Skeletal muscle tissue (tissue), 4 donors: ENCODE data around the gene TMEM185B. TPM values are rescaled to one million over a fixed set of nuclear protein-coding genes. Genes with fewer than 3 reads are reported as not detected.
"Not testable (repeated sequence)": the region's sequence is repeated elsewhere in the genome, so short reads cannot be mapped to it uniquely, and the experiment has no call there.

Experiments used
- H3K27ac ChIP-seq: one replicate; pipeline ENCODE4 v1.7.0; 2013; ENCODE audit warnings: mild to moderate bottlenecking, low read depth, low read length, inconsistent platforms
- H3K27me3 ChIP-seq, 3 donors: one replicate each; pipeline ENCODE4 v1.7.0; 2013; ENCODE audit warnings: low read length in 3 of 3; ENCODE audit not compliant: control insufficient read depth in 3 of 3, insufficient read depth in 3 of 3
- H3K36me3 ChIP-seq, 3 donors: one replicate each; pipeline ENCODE4 v1.7.0; 2013; ENCODE audit warnings: low read length in 3 of 3; ENCODE audit not compliant: control insufficient read depth in 3 of 3, insufficient read depth in 3 of 3
- H3K4me1 ChIP-seq, 3 donors: one replicate each; pipeline ENCODE4 v1.7.0; 2013; ENCODE audit warnings: low read length in 3 of 3, mild to moderate bottlenecking in 3 of 3; ENCODE audit not compliant: control insufficient read depth in 3 of 3, insufficient read depth in 3 of 3
- H3K4me3 ChIP-seq, 3 donors: one replicate each; pipeline ENCODE4 v1.7.0; 2013; ENCODE audit warnings: low read length in 3 of 3
- H3K9ac ChIP-seq, 3 donors: one replicate each; pipeline ENCODE4 v1.7.0; 2013; ENCODE audit warnings: low read length in 3 of 3, mild to moderate bottlenecking in 3 of 3, moderate library complexity in 2 of 3, low read depth in 1 of 3
- H3K9me3 ChIP-seq, 3 donors: one replicate each; pipeline ENCODE4 v1.7.0; 2013; ENCODE audit warnings: low read length in 3 of 3; ENCODE audit not compliant: control insufficient read depth in 3 of 3
- total RNA-seq: library from RNA; depleted of rRNA; stranded (reverse); fragments of >200 nt; gene quantifications from one replicate; pipeline ENCODE4 v1.2.3, GENCODE V29; 2014
- donor health status: Osteomylitis.

Gene TMEM185B
- total RNA-seq, 1 donor from 2014 or later, result 16.7 TPM

DNA sequence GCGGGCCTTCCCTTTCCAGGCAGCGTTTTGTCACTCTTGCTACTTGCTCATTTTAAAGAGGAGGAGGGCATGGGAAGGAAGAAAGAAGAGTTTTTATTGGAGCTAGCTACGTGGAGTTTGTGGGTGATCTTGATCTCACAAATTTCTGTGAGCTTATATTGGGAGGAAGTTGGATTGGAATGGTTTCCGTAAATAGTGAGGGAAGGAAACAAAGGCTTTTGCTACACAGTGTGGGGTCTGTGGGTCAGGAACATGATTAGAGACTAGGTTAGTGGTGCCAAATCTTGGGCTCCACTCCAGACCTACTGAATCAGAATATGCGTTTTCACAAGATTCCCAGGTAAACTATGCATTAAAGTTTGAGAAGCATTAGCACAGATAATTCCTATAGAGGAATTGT, 37.5 kb upstream of the TMEM185B start:
- H3K9me3 ChIP-seq, result no peaks in the 10 kb centered on the region
- H3K4me3 ChIP-seq, result no peak overlapping the region
- peaks cover 12 to 16% (median 15%) of the 10 kb centered on the region in 3 donors for H3K4me1 ChIP-seq
- H3K36me3 ChIP-seq, result peaks cover 0 to 3% (median 0%) of the 10 kb centered on the region in 3 donors
- no peaks in the 10 kb centered on the region for H3K27me3 ChIP-seq
- no peak overlapping the region for H3K27ac ChIP-seq
- H3K9ac ChIP-seq, result no peak overlapping the region

DNA sequence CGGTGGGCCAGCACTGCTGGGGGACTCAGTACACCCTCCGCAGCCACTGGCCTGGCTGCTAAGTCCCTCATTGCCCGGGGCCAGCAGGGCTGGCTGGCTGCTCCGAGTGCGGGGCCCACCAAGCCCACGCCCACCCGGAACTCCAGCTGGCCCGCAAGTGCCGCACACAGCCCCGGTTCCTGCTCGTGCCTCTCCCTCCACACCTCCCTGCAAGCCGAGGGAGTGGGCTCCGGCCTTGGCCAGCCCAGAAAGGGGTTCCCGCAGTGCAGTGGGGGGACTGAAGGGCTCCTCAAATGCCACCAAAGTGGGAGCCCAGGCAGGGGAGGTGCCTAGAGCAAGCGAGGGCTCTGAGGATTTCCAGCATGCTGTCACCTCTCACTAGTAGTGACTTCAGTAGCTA, 36.7 kb upstream of the TMEM185B start:
- not testable (repeated sequence) for H3K9me3 ChIP-seq, H3K27ac ChIP-seq, H3K9ac ChIP-seq, H3K27me3 ChIP-seq, H3K4me3 ChIP-seq, H3K36me3 ChIP-seq
- peaks cover 15 to 18% (median 17%) of the 10 kb centered on the region in 3 donors for H3K4me1 ChIP-seq

DNA sequence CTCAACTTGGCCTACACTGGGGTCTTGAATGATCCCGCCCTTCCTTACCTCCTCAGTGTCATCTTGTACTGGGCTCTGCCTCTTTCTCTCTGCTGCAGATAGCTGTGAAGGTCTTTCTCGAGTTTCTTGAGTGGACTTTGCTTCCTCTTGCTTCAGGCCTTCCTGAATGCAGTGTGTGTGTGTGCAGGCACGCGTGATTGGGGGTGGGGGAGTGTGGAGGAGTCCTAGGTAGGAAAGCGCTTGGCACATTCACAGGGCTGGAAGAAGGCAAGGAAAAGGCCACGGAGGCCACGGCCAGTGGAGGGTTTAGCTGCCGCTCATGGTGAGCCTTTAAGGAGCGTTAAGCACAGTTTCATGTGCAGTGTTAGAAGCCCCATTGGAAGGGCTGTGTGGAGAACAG, 35.0 kb upstream of the TMEM185B start:
- peaks cover 0 to 3% (median 0%) of the 10 kb centered on the region in 3 donors for H3K36me3 ChIP-seq
- no peaks in the 10 kb centered on the region for H3K9me3 ChIP-seq
- H3K27me3 ChIP-seq, result no peaks in the 10 kb centered on the region
- no peak overlapping the region for H3K4me3 ChIP-seq
- H3K9ac ChIP-seq, result no peak overlapping the region
- H3K4me1 ChIP-seq, result peaks cover 23 to 31% (median 31%) of the 10 kb centered on the region in 3 donors
- no peak overlapping the region for H3K27ac ChIP-seq

DNA sequence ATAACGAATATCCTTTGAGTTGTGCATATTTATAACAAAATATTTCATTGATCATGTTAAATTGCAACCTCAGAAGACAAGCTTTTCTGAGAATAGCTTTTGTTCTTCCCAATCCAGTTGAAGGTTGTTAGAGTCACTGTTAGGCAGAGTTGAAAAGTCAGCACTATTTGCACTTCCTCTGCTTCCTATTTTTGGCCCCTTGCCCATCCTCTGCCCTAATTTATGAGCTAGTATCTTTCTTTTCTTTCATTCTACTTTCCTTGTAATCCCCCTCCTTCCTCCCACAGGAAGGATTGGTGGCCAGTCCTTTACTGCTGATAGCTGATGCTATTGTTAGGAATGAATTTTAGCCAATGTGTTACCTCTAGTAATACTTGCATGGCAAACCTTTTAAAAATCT, 34.3 kb upstream of the TMEM185B start:
- Histone ChIP-seq H3K27me3 (no peaks in the 10 kb centered on the region), H3K9me3 (no peaks in the 10 kb centered on the region), H3K4me3 (no peak overlapping the region), H3K9ac (no peak overlapping the region), H3K27ac (no peak overlapping the region), H3K36me3 (peaks cover 0 to 3% (median 0%) of the 10 kb centered on the region in 3 donors), H3K4me1 (peaks cover 23 to 33% (median 31%) of the 10 kb centered on the region in 3 donors)

DNA sequence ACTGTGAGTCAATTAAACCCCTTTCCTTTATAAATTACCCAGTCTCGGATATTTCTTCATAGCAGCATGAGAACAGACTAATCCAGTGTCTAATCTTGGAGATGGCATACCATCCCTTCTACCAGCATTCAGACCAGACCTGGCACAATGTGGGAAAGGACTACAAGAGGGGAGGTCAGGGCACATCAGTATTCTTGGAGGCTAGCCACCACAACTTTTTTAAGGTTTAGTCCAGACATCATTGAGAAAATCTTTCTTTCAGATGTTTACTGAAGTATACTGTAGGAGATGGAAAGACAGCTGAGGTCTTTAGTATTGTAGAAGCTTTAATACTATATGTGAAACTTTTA, 33.4 kb upstream of the TMEM185B start:
- Histone ChIP-seq H3K4me1 (peaks cover 22 to 36% (median 34%) of the 10 kb centered on the region in 3 donors), H3K9ac (no peak overlapping the region), H3K27me3 (no peaks in the 10 kb centered on the region), H3K27ac (no peak overlapping the region), H3K9me3 (no peaks in the 10 kb centered on the region), H3K36me3 (peaks cover 0 to 3% (median 0%) of the 10 kb centered on the region in 3 donors), H3K4me3 (no peak overlapping the region)

DNA sequence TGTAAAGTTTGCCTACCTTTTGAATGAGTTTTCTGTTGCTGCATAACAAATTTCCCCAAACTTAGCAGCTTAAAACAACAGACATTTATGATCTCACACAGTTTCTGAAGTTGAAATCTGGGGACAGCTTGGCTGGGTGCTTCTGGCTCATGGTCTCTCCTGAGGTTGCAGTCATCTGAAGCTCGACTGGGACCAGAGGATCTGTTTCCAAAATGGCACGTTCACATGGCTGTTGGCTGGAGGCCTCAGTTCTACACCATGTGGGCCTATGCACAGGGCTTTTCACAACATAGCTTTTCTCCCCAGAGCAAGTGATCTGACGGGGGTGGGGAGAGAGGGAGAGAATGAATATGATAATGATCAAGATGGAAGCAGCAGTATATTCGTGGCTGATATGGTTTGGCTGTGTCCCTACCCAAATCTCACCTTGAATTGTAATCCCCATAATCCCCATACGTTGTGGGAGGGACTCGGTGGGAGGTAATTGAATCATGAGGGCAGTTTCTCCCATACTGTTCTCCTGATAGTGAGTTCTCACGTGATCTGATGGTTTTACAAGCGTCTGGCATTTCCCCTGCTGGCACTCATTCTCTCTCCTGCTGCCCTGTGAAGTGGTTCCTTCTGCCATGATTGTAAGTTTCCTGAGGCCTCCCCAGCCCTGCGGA, 32.9 kb upstream of the TMEM185B start:
- Histone ChIP-seq H3K4me1 (peaks cover 21 to 35% (median 35%) of the 10 kb centered on the region in 3 donors), H3K9me3 (no peaks in the 10 kb centered on the region), H3K36me3 (peaks cover 0 to 3% (median 0%) of the 10 kb centered on the region in 3 donors), H3K9ac (no peak overlapping the region), H3K27ac (no peak overlapping the region), H3K27me3 (no peaks in the 10 kb centered on the region), H3K4me3 (no peak overlapping the region)

DNA sequence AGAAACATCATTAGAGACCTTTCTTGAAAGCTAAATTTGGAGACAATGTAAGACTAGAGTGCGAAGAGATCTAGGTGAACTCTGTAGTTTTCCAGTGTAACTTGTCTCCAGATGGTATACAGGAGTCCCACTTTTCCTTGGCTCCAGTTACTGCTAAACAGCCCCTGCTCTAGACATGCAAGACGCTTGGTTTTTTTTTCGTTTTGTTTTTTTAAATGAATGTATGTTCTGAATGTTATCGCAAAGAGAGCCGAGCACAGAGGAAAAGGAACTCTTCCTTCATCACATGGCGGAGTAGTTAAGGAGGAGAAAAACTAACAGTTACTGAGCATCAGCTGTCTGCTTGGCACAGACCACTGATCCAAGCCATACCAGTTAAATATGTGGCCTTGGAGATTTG, 31.9 kb upstream of the TMEM185B start:
- H3K4me1 ChIP-seq, result peaks cover 19 to 35% (median 32%) of the 10 kb centered on the region in 3 donors

DNA sequence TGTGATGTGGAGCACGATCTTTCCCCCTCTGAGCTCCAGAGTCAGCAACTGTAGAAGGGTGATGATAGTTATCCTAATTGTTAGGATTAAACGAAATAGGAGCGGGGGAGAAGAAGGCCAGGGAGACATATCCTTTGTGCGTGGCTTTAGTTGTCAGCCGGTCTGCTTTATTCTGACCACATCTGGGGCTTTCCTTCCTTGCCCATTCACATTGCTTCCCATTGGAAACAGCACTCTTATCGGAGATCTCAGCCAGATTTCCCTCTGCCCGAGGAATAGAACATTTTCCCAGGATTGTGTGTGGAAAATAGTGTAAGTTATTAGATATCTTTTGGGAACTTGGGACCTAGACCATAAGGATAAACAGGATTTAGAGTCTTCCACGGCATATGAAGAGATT, 31.0 kb upstream of the TMEM185B start:
- Histone ChIP-seq H3K27ac (no peak overlapping the region), H3K9me3 (no peaks in the 10 kb centered on the region), H3K27me3 (no peaks in the 10 kb centered on the region), H3K9ac (peak overlapping the region in 2 of 3 donors; percentile 86 to 89), H3K4me1 (peaks cover 19 to 35% (median 32%) of the 10 kb centered on the region in 3 donors), H3K36me3 (peaks cover 0 to 3% (median 0%) of the 10 kb centered on the region in 3 donors), H3K4me3 (peak overlapping the region; percentile 89 to 90 (median 90))

More for the DNA sequence above, 31.9 kb upstream of the TMEM185B start:
- Histone ChIP-seq H3K36me3 (peaks cover 0 to 3% (median 0%) of the 10 kb centered on the region in 3 donors), H3K9ac (no peak overlapping the region), H3K27me3 (no peaks in the 10 kb centered on the region), H3K9me3 (no peaks in the 10 kb centered on the region), H3K4me3 (peak overlapping the region in 1 of 3 donors; percentile 3), H3K27ac (no peak overlapping the region)

DNA sequence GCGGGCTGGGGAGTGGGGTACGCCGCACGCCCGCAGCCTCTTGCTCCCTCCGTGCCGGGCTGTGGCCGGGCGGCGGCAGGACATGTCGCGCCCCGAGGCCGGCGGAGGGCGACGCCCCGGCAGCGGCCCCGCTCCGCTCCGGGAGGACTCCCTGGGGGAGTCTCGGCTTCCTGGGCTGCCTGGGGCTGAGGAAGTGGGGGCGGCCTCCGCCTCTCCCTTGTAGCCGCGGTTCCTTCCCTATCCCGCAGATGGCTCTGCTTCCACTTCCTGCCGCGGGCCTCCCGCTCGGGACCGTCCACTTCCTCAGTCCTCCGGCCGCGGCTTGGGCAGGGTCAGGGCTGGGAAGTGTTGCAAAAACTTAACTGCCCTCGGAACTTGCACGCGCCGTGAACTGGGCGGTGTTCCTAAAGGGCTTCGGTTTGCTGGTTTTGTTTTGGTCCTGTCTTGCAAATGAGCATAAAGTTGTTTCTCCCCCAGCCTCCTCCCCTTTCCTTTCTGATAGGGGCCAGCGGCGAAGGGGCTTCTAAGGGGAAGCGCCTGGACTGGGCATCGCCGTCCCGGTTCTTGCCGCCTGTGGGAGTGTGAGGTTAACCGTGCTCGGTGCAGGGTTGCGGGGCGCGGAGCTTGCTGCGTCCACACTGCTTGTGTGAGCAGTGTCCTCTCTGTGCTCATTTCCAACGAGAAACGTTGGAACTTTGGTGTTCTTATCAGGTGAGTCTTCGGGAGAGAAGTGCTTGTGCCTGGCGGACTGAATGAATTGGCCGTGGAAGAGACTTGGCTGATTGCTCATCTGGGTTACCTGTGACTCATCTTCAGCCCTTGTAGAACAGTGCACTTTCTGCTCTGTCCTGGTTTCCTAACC, 30.1 kb upstream of the TMEM185B start:
- Histone ChIP-seq H3K4me3 (peak overlapping the region; percentile 89 to 90 (median 90)), H3K4me1 (peaks cover 19 to 32% (median 32%) of the 10 kb centered on the region in 3 donors), H3K9ac (peak overlapping the region; percentile 72 to 89 (median 86)), H3K27ac (peak overlapping the region; percentile 75), H3K36me3 (peaks cover 0 to 2% (median 0%) of the 10 kb centered on the region in 3 donors), H3K27me3 (no peaks in the 10 kb centered on the region), H3K9me3 (no peaks in the 10 kb centered on the region)
